ENCODE results near the gene SCAMP2.

SCAMP2 gene

GRCh38 chr15:74812533-74812932, 60.6 kb downstream of the SCAMP2 start, which contains the start of gene LMAN1L:
TSS of gene LMAN1L (plus strand) at chr15:74812835. CDS start at chr15:74812855, 20 bp downstream.
- H3K4me3 ChIP-seq (ENCODE audit: low read depth, low read length): no peak within 1 kb of the TSS
- no peak for DNase-seq (ENCODE audit: low read depth)
- TF ChIP-seq, protein P1, sequence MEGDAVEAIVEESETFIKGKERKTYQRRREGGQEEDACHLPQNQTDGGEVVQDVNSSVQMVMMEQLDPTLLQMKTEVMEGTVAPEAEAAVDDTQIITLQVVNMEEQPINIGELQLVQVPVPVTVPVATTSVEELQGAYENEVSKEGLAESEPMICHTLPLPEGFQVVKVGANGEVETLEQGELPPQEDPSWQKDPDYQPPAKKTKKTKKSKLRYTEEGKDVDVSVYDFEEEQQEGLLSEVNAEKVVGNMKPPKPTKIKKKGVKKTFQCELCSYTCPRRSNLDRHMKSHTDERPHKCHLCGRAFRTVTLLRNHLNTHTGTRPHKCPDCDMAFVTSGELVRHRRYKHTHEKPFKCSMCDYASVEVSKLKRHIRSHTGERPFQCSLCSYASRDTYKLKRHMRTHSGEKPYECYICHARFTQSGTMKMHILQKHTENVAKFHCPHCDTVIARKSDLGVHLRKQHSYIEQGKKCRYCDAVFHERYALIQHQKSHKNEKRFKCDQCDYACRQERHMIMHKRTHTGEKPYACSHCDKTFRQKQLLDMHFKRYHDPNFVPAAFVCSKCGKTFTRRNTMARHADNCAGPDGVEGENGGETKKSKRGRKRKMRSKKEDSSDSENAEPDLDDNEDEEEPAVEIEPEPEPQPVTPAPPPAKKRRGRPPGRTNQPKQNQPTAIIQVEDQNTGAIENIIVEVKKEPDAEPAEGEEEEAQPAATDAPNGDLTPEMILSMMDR (IDR thresholded peaks at IDR 0.05; ENCODE audit: low read depth, low read length, missing control alignments): no peak

DNA sequence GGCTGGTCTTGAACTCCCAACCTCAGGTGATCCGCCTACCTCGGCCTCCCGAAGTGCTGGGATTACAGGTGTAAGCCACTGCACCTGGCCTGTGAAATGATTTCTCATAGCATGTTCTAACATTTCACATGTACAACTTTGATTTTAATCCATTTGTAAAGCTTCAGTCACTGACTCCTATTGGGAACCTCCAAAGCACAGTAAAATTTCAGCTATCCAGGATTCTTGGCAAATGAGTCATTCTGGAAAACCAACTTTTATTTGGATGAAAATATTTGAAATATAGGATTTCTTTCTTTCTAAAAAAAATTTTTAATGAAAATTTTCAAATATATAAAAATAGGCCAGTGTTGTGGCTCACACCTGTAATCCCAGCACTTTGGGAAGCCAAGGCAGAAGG, 63.2 kb downstream of the SCAMP2 start:
- no peak overlapping the region for H3K4me3 ChIP-seq (ENCODE audit: low read depth, low read length)
- DNase-seq (ENCODE audit: low read depth): no peak

GRCh38 chr15:74809242-74809641, 63.9 kb downstream of the SCAMP2 start:
- no peak for DNase-seq (ENCODE audit: low read depth)
- TF ChIP-seq, protein P1 (IDR thresholded peaks at IDR 0.05; ENCODE audit: low read depth, low read length, missing control alignments): no peak
- H3K4me3 ChIP-seq (ENCODE audit: low read depth, low read length): no peak overlapping the region

More for the DNA sequence above, 63.2 kb downstream of the SCAMP2 start:
- TF ChIP-seq, protein P1 (IDR thresholded peaks at IDR 0.05; ENCODE audit: low read depth, low read length, missing control alignments): no peak

GRCh38 chr15:74808840-74809229, 64.3 kb downstream of the SCAMP2 start:
- DNase-seq (ENCODE audit: low read depth): no peak
- TF ChIP-seq, protein P1 (IDR thresholded peaks at IDR 0.05; ENCODE audit: low read depth, low read length, missing control alignments): no peak
- no peak overlapping the region for H3K4me3 ChIP-seq (ENCODE audit: low read depth, low read length)

DNA sequence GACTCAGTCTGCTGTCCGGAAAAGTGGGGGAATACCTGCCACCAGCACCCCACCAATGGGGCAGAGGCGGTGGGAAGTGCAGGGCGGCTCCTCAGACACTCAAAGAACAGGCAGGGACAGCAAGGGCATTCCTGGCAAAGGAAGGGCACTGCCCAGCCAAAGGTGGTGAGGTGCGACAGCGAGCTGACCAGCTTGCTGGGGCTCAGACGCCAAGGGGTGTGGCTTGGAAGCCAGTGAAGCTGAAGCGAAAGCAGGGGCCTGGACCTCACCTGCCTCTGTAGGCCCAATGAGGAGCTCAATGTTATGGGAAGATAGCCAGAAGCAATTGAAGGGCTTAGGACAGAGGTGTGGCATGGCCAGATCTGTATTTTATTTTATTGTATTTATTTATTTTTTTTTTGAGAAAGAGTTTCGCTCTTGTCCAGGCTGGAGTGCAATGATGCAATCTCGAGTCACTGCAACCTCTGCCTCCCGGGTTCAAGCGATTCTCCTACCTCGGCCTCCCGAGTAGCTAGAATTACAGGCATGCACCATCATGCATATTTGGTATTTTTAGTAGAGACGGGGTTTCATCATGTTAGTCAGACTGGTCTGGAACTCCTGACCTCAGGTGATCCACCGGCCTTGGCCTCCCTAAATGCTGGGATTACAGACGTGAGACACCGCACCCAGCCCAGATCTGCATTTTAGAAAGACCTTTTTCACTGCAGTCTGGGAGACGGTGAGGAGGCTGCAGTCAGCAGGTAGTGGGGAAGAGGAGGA, 64.9 kb downstream of the SCAMP2 start:
- H3K4me3 ChIP-seq (ENCODE audit: low read depth, low read length): no peak overlapping the region
- no peak for DNase-seq (ENCODE audit: low read depth)

DNA sequence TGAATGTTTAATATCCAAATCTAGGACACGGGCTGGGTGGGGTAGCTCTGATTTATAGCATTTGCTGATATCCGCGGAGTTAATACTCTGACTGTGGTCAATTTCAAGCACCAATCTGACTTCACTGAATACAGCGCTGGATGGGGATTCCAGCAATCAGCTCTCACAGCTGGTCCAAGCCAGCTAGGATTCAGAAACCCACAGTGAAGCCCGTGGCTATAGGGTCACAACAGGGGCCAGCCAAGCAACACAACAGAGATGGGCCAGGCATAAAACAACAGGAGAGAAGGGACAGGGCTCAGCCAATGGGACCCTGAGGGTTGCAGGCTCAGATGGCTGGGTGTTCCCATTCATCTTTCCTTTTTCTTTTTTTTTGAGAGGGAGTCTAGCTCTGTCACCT, 65.9 kb downstream of the SCAMP2 start:
- no peak for DNase-seq (ENCODE audit: low read depth)
- no peak overlapping the region for H3K4me3 ChIP-seq (ENCODE audit: low read depth, low read length)
- TF ChIP-seq, protein P1 (IDR thresholded peaks at IDR 0.05; ENCODE audit: low read depth, low read length, missing control alignments): no peak

More for the DNA sequence above, 64.9 kb downstream of the SCAMP2 start:
- TF ChIP-seq, protein P1 (IDR thresholded peaks at IDR 0.05; ENCODE audit: low read depth, low read length, missing control alignments): no peak

DNA sequence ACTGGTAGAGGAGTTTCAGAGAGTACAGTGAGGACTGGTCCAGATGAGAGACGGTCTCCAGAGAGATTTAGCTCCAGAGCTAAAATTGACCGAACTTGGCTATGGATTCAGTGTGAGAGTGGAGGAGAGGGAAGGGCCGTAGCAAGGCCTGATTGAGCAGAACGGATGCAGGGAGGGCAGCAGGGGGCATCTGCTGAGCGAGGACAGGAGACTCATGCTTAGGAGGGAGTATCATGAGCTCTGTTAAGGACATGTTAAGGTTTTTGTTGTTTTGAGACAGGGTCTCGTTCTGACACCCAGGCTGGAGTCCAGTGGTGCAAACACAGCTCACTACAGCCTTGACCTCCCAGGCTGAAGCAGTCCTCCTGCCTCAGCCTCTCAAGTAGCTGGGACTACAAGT, 68.2 kb downstream of the SCAMP2 start:
- no peak overlapping the region for H3K4me3 ChIP-seq (ENCODE audit: low read depth, low read length)
- TF ChIP-seq, protein P1 (IDR thresholded peaks at IDR 0.05; ENCODE audit: low read depth, low read length, missing control alignments): no peak
- no peak for DNase-seq (ENCODE audit: low read depth)

All from GM12864 (cell line).